HEK293T (cell line): ENCODE measurements around the gene WBP1.
"Not testable (repeated sequence)": the region's sequence is repeated elsewhere in the genome, so short reads cannot be mapped to it uniquely, and the experiment has no call there.

ENCODE experiments used
- CTCF ChIA-PET: fragments of 350-600 bp; formaldehyde crosslinking; extraction: SDS; loops from one replicate; lab custom pipeline; 2021; ENCODE audit warnings: antibody characterized with exemption, inconsistent platforms; lab: Yijun Ruan, JAX
- POLR2A ChIA-PET: fragments of 350-600 bp; formaldehyde crosslinking; extraction: SDS; loops from one replicate; lab custom pipeline; 2020; ENCODE audit warnings: antibody characterized with exemption, inconsistent platforms; lab: Yijun Ruan, JAX
- DNase-seq: peaks from one replicate; pipeline ENCODE4 v3.0.0; 2012; ENCODE audit warnings: mixed read lengths; ENCODE audit errors: extremely low spot score
- ARNT ChIP-seq: fragments of 450-650 bp; IDR thresholded peaks from 2 replicates; pipeline ENCODE4 v1.6.1; 2017; ENCODE audit warnings: mild to moderate bottlenecking
- BHLHE40 ChIP-seq: fragments of 450-650 bp; IDR thresholded peaks from 2 replicates; pipeline ENCODE4 v1.6.1; 2016; ENCODE audit warnings: mild to moderate bottlenecking, moderate library complexity, borderline replicate concordance
- CTBP1 ChIP-seq: fragments of 450-650 bp; IDR thresholded peaks from 2 replicates; pipeline ENCODE4 v1.6.1; 2016; ENCODE audit warnings: borderline replicate concordance
- ELF4 ChIP-seq: fragments of 450-650 bp; IDR thresholded peaks from 2 replicates; pipeline ENCODE4 v1.6.1; 2017; ENCODE audit warnings: antibody characterized with exemption
- FOXA1 ChIP-seq: fragments of 450-650 bp; IDR thresholded peaks from 2 replicates; pipeline ENCODE4 v1.6.1; 2016; ENCODE audit warnings: mild to moderate bottlenecking
- FOXK2 ChIP-seq: fragments of 450-650 bp; IDR thresholded peaks from 2 replicates; pipeline ENCODE4 v1.6.1; 2016; ENCODE audit warnings: mild to moderate bottlenecking
- FOXM1 ChIP-seq: fragments of 450-650 bp; IDR thresholded peaks from 2 replicates; pipeline ENCODE4 v1.6.1; 2017; ENCODE audit warnings: mild to moderate bottlenecking, borderline replicate concordance
- HDGF ChIP-seq: fragments of 450-650 bp; IDR thresholded peaks from 2 replicates; pipeline ENCODE4 v1.6.1; 2017; ENCODE audit warnings: antibody characterized with exemption, borderline replicate concordance
- L3MBTL2 ChIP-seq: fragments of 450-650 bp; conservative IDR thresholded peaks from 2 replicates; pipeline ENCODE4 v1.6.1; 2016; ENCODE audit warnings: mild to moderate bottlenecking
- LEF1 ChIP-seq: fragments of 450-650 bp; IDR thresholded peaks from 2 replicates; pipeline ENCODE4 v1.6.1; 2017; ENCODE audit warnings: mild to moderate bottlenecking, borderline replicate concordance
- NFRKB ChIP-seq: fragments of 450-650 bp; IDR thresholded peaks from 2 replicates; pipeline ENCODE4 v1.6.1; 2016; ENCODE audit warnings: mild to moderate bottlenecking, moderate library complexity
- SP1 ChIP-seq: fragments of 450-650 bp; IDR thresholded peaks from 2 replicates; pipeline ENCODE4 v1.6.1; 2017
- SUZ12 ChIP-seq: fragments of 450-650 bp; IDR thresholded peaks from 2 replicates; pipeline ENCODE4 v1.6.1; 2016; ENCODE audit warnings: mild to moderate bottlenecking
- TARDBP ChIP-seq: fragments of 450-650 bp; IDR thresholded peaks from 2 replicates; pipeline ENCODE4 v1.6.1; 2016
- ZNF384 ChIP-seq: fragments of 450-650 bp; IDR thresholded peaks from 2 replicates; pipeline ENCODE4 v1.6.1; 2016
- TF ChIP-seq, protein P1 (sequence below): fragments of 450-650 bp; IDR thresholded peaks from 2 replicates; pipeline ENCODE4 v1.6.1; 2016

The WBP1 gene

DNA sequence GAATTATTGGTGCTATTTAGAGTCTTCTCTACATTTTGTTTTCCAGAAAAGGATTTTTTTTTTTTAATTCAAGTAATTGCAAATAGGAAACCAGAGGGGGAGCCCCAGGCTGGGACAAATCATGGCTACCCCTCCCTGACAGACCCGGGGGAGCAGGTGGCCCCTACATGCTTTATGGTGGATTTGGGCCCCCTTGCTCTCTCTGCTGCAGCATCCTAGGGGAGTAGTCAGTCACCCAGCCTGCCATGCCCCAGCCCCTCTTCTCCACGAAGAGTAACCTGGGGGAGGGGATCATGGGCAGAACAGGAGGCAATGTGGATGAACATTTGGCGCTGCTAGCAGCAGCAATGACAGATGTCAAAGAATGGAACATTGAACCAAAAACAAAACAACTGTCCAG lies 41.5 kb upstream of the WBP1 start:
- ChIA-PET CTCF (no interaction called here), POLR2A (no interaction called here)
- DNase-seq, result no peak
- no peak for TF ChIP-seq LEF1
- TF ChIP-seq BHLHE40, result no peak
- no peak for TF ChIP-seq FOXM1
- no peak for TF ChIP-seq CTBP1
- TF ChIP-seq FOXK2, result no peak
- TF ChIP-seq SUZ12, result no peak
- TF ChIP-seq ELF4, result no peak
- no peak for TF ChIP-seq NFRKB
- TF ChIP-seq TARDBP, result no peak
- TF ChIP-seq L3MBTL2, result no peak
- no peak for TF ChIP-seq ARNT
- TF ChIP-seq HDGF, result no peak
- TF ChIP-seq ZNF384, result no peak
- TF ChIP-seq, protein P1, sequence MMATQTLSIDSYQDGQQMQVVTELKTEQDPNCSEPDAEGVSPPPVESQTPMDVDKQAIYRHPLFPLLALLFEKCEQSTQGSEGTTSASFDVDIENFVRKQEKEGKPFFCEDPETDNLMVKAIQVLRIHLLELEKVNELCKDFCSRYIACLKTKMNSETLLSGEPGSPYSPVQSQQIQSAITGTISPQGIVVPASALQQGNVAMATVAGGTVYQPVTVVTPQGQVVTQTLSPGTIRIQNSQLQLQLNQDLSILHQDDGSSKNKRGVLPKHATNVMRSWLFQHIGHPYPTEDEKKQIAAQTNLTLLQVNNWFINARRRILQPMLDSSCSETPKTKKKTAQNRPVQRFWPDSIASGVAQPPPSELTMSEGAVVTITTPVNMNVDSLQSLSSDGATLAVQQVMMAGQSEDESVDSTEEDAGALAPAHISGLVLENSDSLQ, result no peak
- TF ChIP-seq FOXA1, result no peak
- no peak for TF ChIP-seq SP1

- no peak for DNase-seq
- POLR2A ChIA-PET, result no interaction called here
- TF ChIP-seq FOXK2 (no peak), NFRKB (no peak), SUZ12 (no peak), L3MBTL2 (no peak), TARDBP (no peak), FOXM1 (no peak), SP1 (no peak), ZNF384 (no peak), BHLHE40 (no peak)
- CTCF ChIA-PET, result no interaction called here
Observed at GRCh38 chr2:74417197-74417596, 41.0 kb upstream of the WBP1 start.

DNA sequence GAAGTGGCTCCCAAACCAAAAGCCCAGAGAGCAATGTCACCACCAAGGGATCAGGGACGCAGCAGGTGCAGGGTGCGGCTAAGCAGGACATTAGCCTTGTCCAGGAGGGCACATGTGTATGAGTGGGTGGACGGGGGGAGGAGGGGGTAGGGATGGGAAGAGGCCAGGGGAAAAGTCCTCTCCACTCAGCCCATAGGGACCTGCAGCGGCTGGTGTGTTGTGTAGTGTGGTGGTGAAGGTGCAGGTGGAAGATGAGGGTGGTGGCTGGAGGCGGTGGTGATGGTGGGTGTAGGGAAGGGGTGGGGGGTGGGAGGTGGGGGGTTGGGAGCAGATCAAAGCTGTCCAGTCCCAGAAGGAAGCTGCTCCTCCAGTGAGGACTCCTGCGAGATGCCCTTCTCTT lies 40.5 kb upstream of the WBP1 start:
- CTCF ChIA-PET, result no interaction called here
- POLR2A ChIA-PET, result no interaction called here
- TF ChIP-seq, protein P1, result no peak
- TF ChIP-seq FOXM1 (no peak), HDGF (no peak), FOXA1 (no peak), CTBP1 (no peak), L3MBTL2 (no peak), TARDBP (no peak), LEF1 (no peak), BHLHE40 (no peak), NFRKB (no peak), ELF4 (no peak), ARNT (no peak)

DNA sequence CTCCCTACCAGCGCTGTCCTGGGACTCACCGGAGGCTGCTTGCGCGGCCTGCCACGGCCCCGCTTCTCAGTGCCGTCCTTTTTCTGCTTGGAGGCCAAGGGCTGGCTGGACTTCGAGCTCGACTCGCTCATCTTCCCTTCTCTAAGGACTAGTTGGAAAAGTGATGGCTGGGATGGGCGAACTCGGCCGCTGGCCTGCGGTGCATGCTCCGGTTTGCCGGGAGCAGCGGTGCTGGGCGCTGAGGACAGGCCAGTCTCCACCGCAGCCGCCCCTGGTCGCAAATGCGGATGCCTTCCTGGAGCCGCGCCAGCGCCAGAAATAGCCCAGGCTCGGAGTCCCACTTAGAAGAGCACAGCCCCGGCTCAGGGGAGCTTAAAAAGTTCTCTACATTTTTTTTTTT lies 39.9 kb upstream of the WBP1 start:
- POLR2A ChIA-PET, result no interaction called here
- CTCF ChIA-PET, result interaction anchor here (0.7 kb wide), 1 partner anchor 83 kb away, joined by 4 read pairs; no protein-coding TSS in a partner anchor

More for the DNA sequence above, 40.5 kb upstream of the WBP1 start:
- DNase-seq, result no peak

DNA sequence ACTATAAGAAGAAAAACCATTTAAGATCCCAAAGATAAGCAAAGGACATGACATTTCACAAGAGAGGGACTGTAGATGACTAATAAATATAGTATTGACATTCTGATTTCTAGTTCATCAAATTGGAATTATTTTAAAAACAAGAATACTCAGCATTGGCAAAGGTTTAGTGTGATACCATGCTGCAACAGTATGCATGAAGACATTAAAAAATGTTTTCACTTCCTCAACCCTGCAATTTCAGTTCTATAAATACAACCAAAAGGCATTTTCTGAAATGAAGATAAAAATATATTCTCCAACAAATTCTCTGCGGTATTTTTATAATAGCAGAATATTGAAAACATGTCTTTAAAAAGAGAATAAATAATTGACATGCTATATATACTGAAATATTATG lies 38.9 kb upstream of the WBP1 start:
- ChIA-PET CTCF (interaction anchor here (0.7 kb wide), 1 partner anchor 84 kb away, joined by 4 read pairs; no protein-coding TSS in a partner anchor), POLR2A (no interaction called here)
- TF ChIP-seq HDGF (no peak), NFRKB (no peak), BHLHE40 (no peak), SP1 (no peak), ELF4 (no peak), ZNF384 (no peak), SUZ12 (no peak), FOXK2 (no peak), FOXM1 (no peak), FOXA1 (no peak), L3MBTL2 (no peak)
- no peak for DNase-seq

More for the DNA sequence above, 39.9 kb upstream of the WBP1 start:
- DNase-seq, result no peak
- TF ChIP-seq HDGF (no peak), FOXK2 (no peak), FOXM1 (no peak), TARDBP (no peak), ZNF384 (no peak), NFRKB (no peak), SUZ12 (no peak), L3MBTL2 (no peak), LEF1 (no peak), ARNT (no peak), CTBP1 (no peak), SP1 (no peak), FOXA1 (no peak)
- TF ChIP-seq, protein P1, result no peak

- no peak for TF ChIP-seq LEF1
- no peak for TF ChIP-seq L3MBTL2
- no peak for TF ChIP-seq ZNF384
- TF ChIP-seq, protein P1, result no peak
- TF ChIP-seq CTBP1, result no peak
- no peak for TF ChIP-seq HDGF
- no peak for TF ChIP-seq ARNT
- no peak for TF ChIP-seq TARDBP
- CTCF ChIA-PET, result no interaction called here
- DNase-seq, result no peak
- POLR2A ChIA-PET, result interaction anchor here (2.6 kb wide), 1 partner anchor 38 kb away, joined by 18 read pairs; the partner anchor contains the start of gene WBP1
Observed at GRCh38 chr2:74420006-74420405, 38.2 kb upstream of the WBP1 start.

DNA sequence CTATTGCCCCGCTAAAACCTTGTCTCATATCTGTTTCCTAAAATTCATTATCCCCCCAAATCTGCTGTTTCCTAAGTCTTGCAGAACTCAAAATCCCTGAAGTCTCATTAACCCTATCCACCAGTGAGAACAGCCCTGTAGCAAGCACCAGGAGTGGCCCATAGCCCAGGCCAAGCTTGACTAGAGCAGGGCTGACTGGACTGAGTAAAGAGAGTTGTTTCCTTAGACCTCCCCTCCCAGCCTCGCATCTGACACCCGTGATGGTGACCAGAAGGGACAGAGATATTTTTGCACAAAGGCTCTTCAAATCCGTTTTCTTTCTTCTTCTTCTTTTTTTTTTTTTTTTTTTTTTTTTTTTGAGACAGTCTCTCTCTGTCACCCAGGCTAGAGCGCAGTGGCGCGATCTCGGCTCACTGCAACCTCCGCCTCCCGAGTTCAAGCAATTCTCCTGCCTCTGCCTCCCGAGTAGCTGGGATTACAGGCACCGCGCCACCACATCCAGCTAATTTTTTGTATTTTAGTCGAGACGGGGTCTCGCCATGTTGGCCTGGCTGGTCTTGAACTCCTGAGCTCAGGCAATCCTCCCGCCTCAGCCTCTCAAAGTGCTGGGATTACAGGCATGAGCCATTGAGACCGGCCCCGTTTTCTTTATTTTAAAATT lies 37.7 kb upstream of the WBP1 start:
- POLR2A ChIA-PET, result interaction anchor here (0.6 to 2.7 kb wide), 9 partner anchors 8 to 80 kb away, joined by 3 to 20 read pairs (median 6); partner anchors contain the start of genes INO80B, MRPL53 and WBP1
- CTCF ChIA-PET, DNase-seq: not testable (repeated sequence)
